GM19099 (cell line): ENCODE results near the gene CLDN12.

Source experiments
- POLR2A ChIP-seq: IDR thresholded peaks from 3 replicates; pipeline ENCODE4 v1.6.1; 2011; ENCODE audit warnings: low read depth; ENCODE audit not compliant: insufficient read length; ENCODE audit errors: extremely low read depth

CLDN12 gene

GRCh38 chr7:90412458-90413184 is 9.4 kb downstream of the CLDN12 start:
- no peak for TF ChIP-seq POLR2A

DNA sequence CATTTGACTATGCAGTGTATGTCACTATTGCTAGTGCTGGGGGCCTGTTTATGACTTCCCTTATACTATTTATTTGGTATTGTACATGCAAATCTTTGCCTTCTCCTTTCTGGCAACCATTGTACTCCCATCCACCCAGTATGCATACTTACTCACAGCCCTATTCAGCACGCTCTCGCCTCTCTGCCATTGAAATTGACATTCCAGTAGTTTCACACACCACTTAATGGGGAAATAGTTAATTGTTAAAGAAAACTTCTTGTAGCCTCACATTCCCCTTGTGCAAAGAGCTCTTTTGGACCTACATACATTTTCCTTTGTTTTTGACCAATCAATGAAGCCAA is 9.9 kb downstream of the CLDN12 start:
- TF ChIP-seq POLR2A = no peak

- TF ChIP-seq POLR2A = no peak
Observed at GRCh38 chr7:90421651-90422050, 18.4 kb downstream of the CLDN12 start.

DNA sequence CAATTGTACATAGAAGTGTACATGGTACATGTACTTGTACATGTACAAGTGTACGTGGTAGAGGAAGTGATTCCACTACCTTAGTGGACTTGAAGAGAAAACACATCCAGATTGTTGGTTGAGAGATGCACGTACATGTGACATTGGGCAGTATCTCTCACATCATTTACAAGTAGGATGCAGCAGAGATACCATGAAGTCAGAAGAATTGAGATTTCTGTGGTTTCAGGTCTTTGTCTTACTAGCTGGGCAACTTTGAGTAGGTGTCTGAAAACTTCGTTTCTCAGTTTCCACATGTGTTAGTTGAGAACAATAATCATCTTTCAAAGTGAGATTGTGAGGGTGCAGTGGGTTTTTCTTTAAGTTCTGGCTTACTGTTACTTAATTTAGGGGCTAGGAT is 21.5 kb downstream of the CLDN12 start:
- TF ChIP-seq POLR2A = no peak

- TF ChIP-seq POLR2A = no peak
Observed at GRCh38 chr7:90425376-90425775, 22.1 kb downstream of the CLDN12 start.

GRCh38 chr7:90430614-90431460 is 27.6 kb downstream of the CLDN12 start:
- TF ChIP-seq POLR2A = no peak

DNA sequence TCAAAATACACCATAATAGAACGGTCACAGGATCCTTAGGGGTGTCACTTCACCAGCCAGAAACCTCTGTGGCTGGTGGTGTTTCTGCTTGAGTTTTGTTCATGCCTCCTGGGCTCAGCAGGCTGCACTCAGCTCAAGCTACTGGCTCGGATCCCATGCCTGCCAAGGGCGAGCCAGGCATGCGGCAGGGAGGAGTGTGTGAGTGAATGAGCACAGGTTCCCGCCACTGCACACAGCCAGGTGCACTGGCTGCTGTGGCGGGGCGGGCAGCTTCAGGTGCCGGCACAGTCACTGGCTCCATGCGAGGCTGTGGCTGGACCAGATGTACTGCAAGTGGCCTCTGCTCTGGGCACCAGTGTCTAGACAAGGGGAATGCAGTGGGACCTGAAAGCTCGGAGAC is 29.5 kb downstream of the CLDN12 start:
- no peak for TF ChIP-seq POLR2A

GRCh38 chr7:90433221-90433620 is 30.0 kb downstream of the CLDN12 start:
- TF ChIP-seq POLR2A = no peak

GRCh38 chr7:90445633-90446032 is 42.4 kb downstream of the CLDN12 start:
- no peak for TF ChIP-seq POLR2A

DNA sequence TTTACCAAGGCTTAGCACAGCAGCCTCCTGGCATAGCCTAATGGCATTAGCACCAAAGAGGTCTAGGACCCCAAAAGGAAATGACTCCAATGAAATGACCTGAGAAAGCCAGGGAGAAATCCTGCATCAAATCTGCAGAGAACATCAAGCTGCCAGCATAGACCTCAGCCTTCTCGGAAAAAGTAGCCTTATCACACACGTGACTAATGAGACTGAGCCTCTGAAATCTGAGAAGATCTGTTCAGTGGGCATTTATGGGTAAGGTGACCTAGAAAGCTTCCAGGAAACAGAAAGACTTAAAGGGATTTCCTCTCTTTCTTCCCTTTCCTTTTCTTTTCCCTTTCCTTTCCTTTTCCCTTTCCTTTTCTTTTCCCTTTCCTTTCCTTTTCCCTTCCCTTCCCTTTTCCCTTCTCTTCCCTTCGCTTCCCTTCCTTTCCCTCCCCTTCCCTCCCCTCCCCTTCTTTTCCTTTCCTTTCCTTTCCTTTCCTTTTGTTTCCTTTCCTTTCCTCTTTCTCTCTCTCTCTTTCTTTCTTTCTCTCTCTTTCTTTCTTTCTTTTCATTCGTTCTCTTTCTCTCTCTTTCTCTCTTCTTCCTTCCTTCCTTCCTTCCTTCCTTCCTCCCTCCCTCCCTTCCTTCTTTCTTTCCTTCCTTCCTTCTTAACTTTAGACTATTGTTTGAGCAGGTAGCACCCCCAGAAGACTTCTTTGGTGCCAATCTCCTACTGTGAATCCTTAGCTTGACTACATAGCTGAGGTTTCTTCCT is 43.1 kb downstream of the CLDN12 start:
- no peak for TF ChIP-seq POLR2A

DNA sequence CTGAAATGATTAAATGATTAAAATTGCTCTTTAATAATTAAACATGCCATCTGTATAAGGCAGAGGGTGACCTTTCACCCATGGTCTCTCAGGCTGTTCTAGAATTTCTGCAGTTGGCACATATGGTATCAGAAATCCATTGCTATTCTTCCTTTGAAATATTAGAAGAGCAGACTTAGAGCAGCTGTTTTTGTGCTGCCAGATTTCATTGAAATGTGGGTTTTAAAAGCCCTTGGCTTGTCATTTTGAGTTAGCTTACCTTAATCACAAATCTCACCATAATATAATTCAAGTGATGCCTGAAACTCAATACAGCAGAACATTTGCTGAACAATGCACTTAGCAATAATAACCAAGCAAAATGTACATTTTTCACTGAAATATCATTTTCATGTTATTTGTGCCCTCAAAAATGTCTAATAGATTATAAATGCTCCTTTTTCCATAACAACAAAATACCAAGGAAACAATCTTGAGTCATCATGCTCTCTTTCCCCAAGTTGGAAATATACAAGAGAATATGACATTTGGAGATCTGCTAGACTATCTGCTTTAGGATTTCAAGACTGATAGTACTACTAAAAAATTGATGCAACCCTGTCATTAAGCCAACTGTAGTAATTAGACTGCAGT is 50.1 kb downstream of the CLDN12 start:
- TF ChIP-seq POLR2A = no peak

GRCh38 chr7:90453931-90454330 is 50.7 kb downstream of the CLDN12 start:
- TF ChIP-seq POLR2A = no peak

DNA sequence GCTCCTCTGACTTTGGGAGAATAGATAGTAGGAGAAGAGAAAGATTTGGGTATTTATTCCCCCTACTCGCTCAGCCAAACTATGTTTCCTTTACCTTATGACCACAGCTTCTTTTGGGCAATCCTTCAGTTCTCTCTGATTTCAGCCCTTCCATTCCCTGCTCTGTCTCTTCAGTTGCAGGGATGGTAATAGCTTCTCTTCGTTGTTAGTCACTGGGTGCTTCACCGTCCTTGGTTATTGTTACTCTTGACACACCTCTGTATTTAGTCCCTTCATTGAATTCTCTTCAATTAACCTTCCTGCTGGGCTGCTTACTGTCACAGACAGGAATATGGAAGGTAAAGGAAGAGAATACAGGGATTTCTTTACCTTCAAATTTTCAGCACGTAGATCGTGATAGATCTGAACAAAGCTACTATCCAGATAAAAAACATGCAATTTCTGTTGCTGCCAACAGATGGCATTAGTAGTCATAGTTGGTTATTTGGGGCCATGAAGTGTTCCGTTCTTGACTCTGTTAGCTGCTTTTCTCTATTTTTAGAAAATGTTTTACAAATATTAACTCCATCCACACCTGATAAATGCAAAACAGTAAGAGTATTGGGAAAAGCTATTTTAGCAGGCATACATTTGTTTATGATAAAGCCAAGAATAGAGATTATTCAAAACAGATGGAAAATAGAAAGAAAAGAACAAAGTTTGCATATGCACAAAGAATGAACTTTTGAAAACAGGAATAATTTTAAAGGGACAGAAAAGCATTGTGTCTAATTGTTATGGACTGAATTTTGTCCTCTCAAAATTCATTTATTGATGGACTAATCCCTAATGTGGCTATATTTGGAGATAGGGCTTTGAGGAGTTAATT is 52.1 kb downstream of the CLDN12 start:
- no peak for TF ChIP-seq POLR2A

DNA sequence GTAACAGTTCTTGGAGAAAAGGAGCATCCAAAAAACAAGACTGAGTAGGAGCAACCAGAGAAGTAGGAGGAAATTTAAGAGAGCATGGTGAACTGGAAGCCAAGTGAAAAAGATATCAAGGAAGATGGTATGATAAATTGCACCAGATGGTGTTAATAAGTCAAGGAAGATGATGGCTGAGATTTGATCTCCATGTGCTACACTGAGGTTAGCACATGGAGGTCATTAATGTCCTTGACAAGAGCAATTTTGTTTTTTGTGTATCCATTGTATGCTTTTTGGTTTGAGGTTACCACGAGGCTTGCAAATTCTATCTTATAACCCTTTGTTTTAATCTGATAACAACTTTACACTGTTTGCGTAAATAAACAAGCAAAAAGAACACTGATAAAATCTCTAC is 54.8 kb downstream of the CLDN12 start:
- TF ChIP-seq POLR2A = no peak

DNA sequence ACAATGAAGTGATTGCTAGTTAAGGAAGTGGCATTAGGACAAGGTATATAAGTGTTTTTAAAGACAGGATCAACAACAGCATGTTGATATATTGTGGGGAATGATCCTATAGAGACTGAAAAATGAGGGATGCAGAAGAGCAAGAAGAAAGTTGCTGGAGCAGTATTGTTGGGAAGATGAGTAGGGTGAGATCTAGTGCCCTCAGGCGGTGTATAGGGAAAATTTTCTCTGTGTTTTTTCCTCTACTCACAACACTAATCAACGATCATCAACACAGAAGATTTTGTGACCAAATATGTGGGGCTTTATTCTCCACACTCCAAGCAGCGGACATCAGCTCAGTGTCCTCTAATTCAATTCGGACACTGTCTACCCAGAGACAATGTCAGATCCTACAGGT is 56.6 kb downstream of the CLDN12 start:
- TF ChIP-seq POLR2A = no peak

GRCh38 chr7:90461219-90461618 is 58.0 kb downstream of the CLDN12 start:
- no peak for TF ChIP-seq POLR2A
